ENCODE data around the gene PLCL1. TPM values are rescaled to one million over a fixed set of nuclear protein-coding genes. Genes with fewer than 3 reads are reported as not detected.

Gene PLCL1
- total and polyA plus RNA-seq, 8 donors, result 0.38 to 1.5 (median 0.73) TPM

GRCh38 chr2:197848602-197849001 is 44.2 kb downstream of the PLCL1 start:
- DNase-seq, result no peak
- H3K4me3 ChIP-seq, result no peak overlapping the region
- ATAC-seq, result no peak
- no peaks in the 10 kb centered on the region for H3K36me3 ChIP-seq
- H3K4me1 ChIP-seq, result no peaks in the 10 kb centered on the region
- FAIRE-seq, result no peak
- no peaks in the 10 kb centered on the region for H3K27me3 ChIP-seq
- WGBS, 2 donors, result 54 to 63% methylated on average over 2 of the region's 2 CpGs
- no peak for TF ChIP-seq CTCF (IDR thresholded peaks at IDR 0.05)
- H3K27ac ChIP-seq, result no peak overlapping the region
- intact Hi-C loops (cut with DNase I), result no loop called here
- H3K9me3 ChIP-seq, result no peaks in the 10 kb centered on the region

GRCh38 chr2:197850882-197851450 is 46.6 kb downstream of the PLCL1 start:
- H3K27ac ChIP-seq, result no peak overlapping the region
- no peak for ATAC-seq

GRCh38 chr2:197851451-197851850 is 47.1 kb downstream of the PLCL1 start:
- H3K27me3 ChIP-seq, result no peaks in the 10 kb centered on the region
- FAIRE-seq (no peak), ATAC-seq (peak in 2 of 4 donors; percentile 32 to 40), DNase-seq (no peak)
- WGBS, 2 donors, result 63 to 83% methylated on average over 1 of the region's 1 CpG
- intact Hi-C loops (cut with DNase I), result no loop called here
- H3K27ac ChIP-seq, result no peak overlapping the region
- H3K9me3 ChIP-seq, result no peaks in the 10 kb centered on the region
- no peaks in the 10 kb centered on the region for H3K36me3 ChIP-seq
- no peaks in the 10 kb centered on the region for H3K4me1 ChIP-seq
- no peak overlapping the region for H3K4me3 ChIP-seq
- TF ChIP-seq CTCF (IDR thresholded peaks at IDR 0.05), result no peak

More at GRCh38 chr2:197850882-197851450, 46.6 kb downstream of the PLCL1 start:
- Histone ChIP-seq H3K36me3 (no peaks in the 10 kb centered on the region), H3K9me3 (no peaks in the 10 kb centered on the region), H3K27me3 (no peaks in the 10 kb centered on the region), H3K4me1 (no peaks in the 10 kb centered on the region), H3K4me3 (no peak overlapping the region)
- intact Hi-C loops (cut with DNase I), result no loop called here
- DNase-seq (no peak), FAIRE-seq (no peak)
- TF ChIP-seq CTCF (IDR thresholded peaks at IDR 0.05), result no peak
- 67 to 68% methylated on average over 5 of the region's 5 CpGs for WGBS, 2 donors

- intact Hi-C loops (cut with DNase I), result no loop called here
- DNase-seq, result no peak
- 57 to 61% methylated on average over 2 of the region's 2 CpGs for WGBS, 2 donors
- H3K4me3 ChIP-seq, result no peak overlapping the region
- no peak for ATAC-seq
- no peaks in the 10 kb centered on the region for H3K9me3 ChIP-seq
- no peak for FAIRE-seq
- no peaks in the 10 kb centered on the region for H3K27me3 ChIP-seq
- no peak for TF ChIP-seq CTCF (IDR thresholded peaks at IDR 0.05)
- H3K36me3 ChIP-seq, result no peaks in the 10 kb centered on the region
- no peak overlapping the region for H3K27ac ChIP-seq
- H3K4me1 ChIP-seq, result peaks cover 0 to 3% (median 0%) of the 10 kb centered on the region in 3 donors
Measured at GRCh38 chr2:197852108-197852507, 47.7 kb downstream of the PLCL1 start.

- TF ChIP-seq CTCF (IDR thresholded peaks at IDR 0.05), result no peak
- intact Hi-C loops (cut with DNase I), result no loop called here
- no peaks in the 10 kb centered on the region for H3K9me3 ChIP-seq
- no peak for DNase-seq
- WGBS, 2 donors, result 28 to 35% methylated on average over 1 of the region's 1 CpG
- peaks cover 0 to 9% (median 0%) of the 10 kb centered on the region in 3 donors for H3K4me1 ChIP-seq
- no peaks in the 10 kb centered on the region for H3K36me3 ChIP-seq
- H3K27ac ChIP-seq, result no peak overlapping the region
- H3K4me3 ChIP-seq, result no peak overlapping the region
- no peaks in the 10 kb centered on the region for H3K27me3 ChIP-seq
- ATAC-seq, result no peak
- FAIRE-seq, result no peak
Measured at GRCh38 chr2:197853549-197853948, 49.2 kb downstream of the PLCL1 start.
